ENCODE results near the gene MCTP2.

MCTP2 gene

GRCh38 chr15:94305133-94305532 is 73.8 kb downstream of the MCTP2 start:
- TF ChIP-seq ZNF140 (tag by site-specific recombination; IDR thresholded peaks at IDR 0.05), result no peak
- no peaks in the 10 kb centered on the region; a peak in 1 of 3 replicates for H3K36me3 ChIP-seq (ENCODE audit: control insufficient read depth in 2 of 2, insufficient read depth in 1 of 2, low read length in 2 of 2)
- ChIA-PET CTCF (interaction anchor here (0.7 to 7.9 kb wide), 3 partner anchors 19 to 144 kb away, joined by 3 to 39 read pairs (median 3); no protein-coding TSS in a partner anchor), POLR2A (no interaction called here)
- no peak overlapping the region for H3K4me3 ChIP-seq (ENCODE audit: low read depth, low read length)
- no peak overlapping the region for H3K27ac ChIP-seq (ENCODE audit: extremely low read depth, low read depth, low read length)
- H3K4me1 ChIP-seq (ENCODE audit: control insufficient read depth, insufficient read depth, low read length), result no peaks in the 10 kb centered on the region
- H3K9me3 ChIP-seq (ENCODE audit: control insufficient read depth, insufficient read depth, low read depth, low read length), result no peaks in the 10 kb centered on the region

- ChIA-PET CTCF (interaction anchor here (0.6 to 7.9 kb wide), 3 partner anchors 13 to 57 kb away, joined by 3 to 39 read pairs (median 3); no protein-coding TSS in a partner anchor), POLR2A (no interaction called here)
- H3K4me3 ChIP-seq (ENCODE audit: low read depth, low read length), result no peak overlapping the region
- no peaks in the 10 kb centered on the region for H3K4me1 ChIP-seq (ENCODE audit: control insufficient read depth, insufficient read depth, low read length)
- no peak overlapping the region for H3K27ac ChIP-seq (ENCODE audit: extremely low read depth, low read depth, low read length)
- TF ChIP-seq KLF9 (tag by site-specific recombination; IDR thresholded peaks at IDR 0.05; ENCODE audit: low read depth) (no peak), SCRT2 (tag by site-specific recombination; IDR thresholded peaks at IDR 0.05) (peak; percentile 20; the same call in 1 of the 2 replicates), ATF2 (tag by site-specific recombination; IDR thresholded peaks at IDR 0.05; ENCODE audit: low read depth) (peak; percentile 55; the same call in 1 of the 2 replicates), ZNF114 (tag by site-specific recombination; IDR thresholded peaks at IDR 0.05) (no peak)
- no peaks in the 10 kb centered on the region for H3K9me3 ChIP-seq (ENCODE audit: control insufficient read depth, insufficient read depth, low read depth, low read length)
- H3K36me3 ChIP-seq (ENCODE audit: control insufficient read depth in 2 of 2, insufficient read depth in 1 of 2, low read length in 2 of 2), result no peaks in the 10 kb centered on the region; a peak in 1 of 3 replicates
Measured at GRCh38 chr15:94306700-94307650, 75.6 kb downstream of the MCTP2 start.

GRCh38 chr15:94312946-94313345 is 81.6 kb downstream of the MCTP2 start:
- Histone ChIP-seq H3K9me3 (ENCODE audit: control insufficient read depth, insufficient read depth, low read depth, low read length) (no peaks in the 10 kb centered on the region), H3K4me3 (ENCODE audit: low read depth, low read length) (no peak overlapping the region), H3K36me3 (ENCODE audit: control insufficient read depth in 2 of 2, insufficient read depth in 1 of 2, low read length in 2 of 2) (peaks cover 0 to 4% of the 10 kb centered on the region in 2 experiments; a peak in 2 of 3 replicates), H3K27ac (ENCODE audit: extremely low read depth, low read depth, low read length) (no peak overlapping the region), H3K4me1 (ENCODE audit: control insufficient read depth, insufficient read depth, low read length) (no peaks in the 10 kb centered on the region)
- POLR2A ChIA-PET, result no interaction called here
- CTCF ChIA-PET, result interaction anchor here (0.7 to 7.9 kb wide), 4 partner anchors 11 to 150 kb away, joined by 3 to 39 read pairs (median 4); no protein-coding TSS in a partner anchor
- TF ChIP-seq ZNF791 (tag by site-specific recombination; IDR thresholded peaks at IDR 0.05), result no peak
- no peak for TF ChIP-seq ZNF114 (tag by site-specific recombination; IDR thresholded peaks at IDR 0.05)
- TF ChIP-seq ZNF23 (tag by site-specific recombination; IDR thresholded peaks at IDR 0.05; ENCODE audit: borderline replicate concordance), result no peak
- no peak for TF ChIP-seq REST (tag by site-specific recombination; IDR thresholded peaks at IDR 0.05)
- TF ChIP-seq ZNF658 (tag by site-specific recombination; IDR thresholded peaks at IDR 0.05), result no peak
- no peak for TF ChIP-seq ZNF521 (tag by site-specific recombination; IDR thresholded peaks at IDR 0.05)
- no peak for TF ChIP-seq CTCF (tag by site-specific recombination; IDR thresholded peaks at IDR 0.05)
- TF ChIP-seq ZNF223 (tag by site-specific recombination; IDR thresholded peaks at IDR 0.05), result no peak
- no peak for TF ChIP-seq BCL11B (tag by site-specific recombination; IDR thresholded peaks at IDR 0.05; ENCODE audit: low read depth)
- TF ChIP-seq HIC1 (tag by site-specific recombination; IDR thresholded peaks at IDR 0.05), result no peak
- no peak for TF ChIP-seq ZFP69B (tag by site-specific recombination; IDR thresholded peaks at IDR 0.05)
- no peak for TF ChIP-seq ZNF37A (tag by site-specific recombination; IDR thresholded peaks at IDR 0.05)
- no peak for TF ChIP-seq ZNF837 (tag by site-specific recombination; IDR thresholded peaks at IDR 0.05)
- TF ChIP-seq ZFP41 (tag by site-specific recombination; IDR thresholded peaks at IDR 0.05; ENCODE audit: borderline replicate concordance), result no peak
- no peak for TF ChIP-seq ZNF174 (tag by site-specific recombination; IDR thresholded peaks at IDR 0.05)
- TF ChIP-seq ZNF24 (tag by site-specific recombination; IDR thresholded peaks at IDR 0.05), result no peak
- no peak for TF ChIP-seq ZNF843 (tag by site-specific recombination; IDR thresholded peaks at IDR 0.05)
